ENCODE results near the gene CNNM3. TPM values are rescaled to one million over a fixed set of nuclear protein-coding genes. Genes with fewer than 3 reads are reported as not detected.

Gene CNNM3
- total RNA-seq, 4 donors from 2014 or later, result 3.7 to 10.2 (median 5.5) TPM

DNA sequence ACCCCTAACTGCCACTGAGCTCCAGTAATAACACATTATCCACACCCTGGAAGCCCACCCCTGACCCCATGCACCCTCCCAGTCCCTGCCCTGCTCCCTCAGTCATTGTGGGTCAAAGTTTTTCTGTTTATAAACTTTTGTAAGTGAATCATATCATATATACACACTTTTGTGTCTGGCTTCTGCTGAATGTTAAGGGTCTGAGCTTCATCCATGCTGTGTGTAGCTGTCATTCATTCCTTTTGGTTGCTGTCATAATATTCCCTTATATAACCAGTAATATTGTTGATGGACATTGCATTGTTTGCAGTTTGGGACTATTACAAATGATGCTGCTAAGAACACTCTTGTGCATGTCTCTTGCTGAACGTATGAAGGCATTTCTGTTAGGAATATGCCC lies 40.9 kb upstream of the CNNM3 start:
- H3K27me3 ChIP-seq, result no peaks in the 10 kb centered on the region
- no peak overlapping the region for H3K27ac ChIP-seq
- H3K36me3 ChIP-seq, result no peaks in the 10 kb centered on the region
- no peak overlapping the region for H3K4me3 ChIP-seq
- intact Hi-C loops (cut with DNase I), result no loop called here
- no peak for DNase-seq
- TF ChIP-seq POLR2A (IDR thresholded peaks at IDR 0.05), result no peak
- TF ChIP-seq, protein P1, sequence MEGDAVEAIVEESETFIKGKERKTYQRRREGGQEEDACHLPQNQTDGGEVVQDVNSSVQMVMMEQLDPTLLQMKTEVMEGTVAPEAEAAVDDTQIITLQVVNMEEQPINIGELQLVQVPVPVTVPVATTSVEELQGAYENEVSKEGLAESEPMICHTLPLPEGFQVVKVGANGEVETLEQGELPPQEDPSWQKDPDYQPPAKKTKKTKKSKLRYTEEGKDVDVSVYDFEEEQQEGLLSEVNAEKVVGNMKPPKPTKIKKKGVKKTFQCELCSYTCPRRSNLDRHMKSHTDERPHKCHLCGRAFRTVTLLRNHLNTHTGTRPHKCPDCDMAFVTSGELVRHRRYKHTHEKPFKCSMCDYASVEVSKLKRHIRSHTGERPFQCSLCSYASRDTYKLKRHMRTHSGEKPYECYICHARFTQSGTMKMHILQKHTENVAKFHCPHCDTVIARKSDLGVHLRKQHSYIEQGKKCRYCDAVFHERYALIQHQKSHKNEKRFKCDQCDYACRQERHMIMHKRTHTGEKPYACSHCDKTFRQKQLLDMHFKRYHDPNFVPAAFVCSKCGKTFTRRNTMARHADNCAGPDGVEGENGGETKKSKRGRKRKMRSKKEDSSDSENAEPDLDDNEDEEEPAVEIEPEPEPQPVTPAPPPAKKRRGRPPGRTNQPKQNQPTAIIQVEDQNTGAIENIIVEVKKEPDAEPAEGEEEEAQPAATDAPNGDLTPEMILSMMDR (IDR thresholded peaks at IDR 0.05), result no peak
- H3K4me1 ChIP-seq, result peaks cover 18 to 45% (median 25%) of the 10 kb centered on the region in 3 donors
- 0 to 71% methylated on average over 1 of the region's 1 CpG for WGBS, 2 donors
- H3K9me3 ChIP-seq, result no peaks in the 10 kb centered on the region

DNA sequence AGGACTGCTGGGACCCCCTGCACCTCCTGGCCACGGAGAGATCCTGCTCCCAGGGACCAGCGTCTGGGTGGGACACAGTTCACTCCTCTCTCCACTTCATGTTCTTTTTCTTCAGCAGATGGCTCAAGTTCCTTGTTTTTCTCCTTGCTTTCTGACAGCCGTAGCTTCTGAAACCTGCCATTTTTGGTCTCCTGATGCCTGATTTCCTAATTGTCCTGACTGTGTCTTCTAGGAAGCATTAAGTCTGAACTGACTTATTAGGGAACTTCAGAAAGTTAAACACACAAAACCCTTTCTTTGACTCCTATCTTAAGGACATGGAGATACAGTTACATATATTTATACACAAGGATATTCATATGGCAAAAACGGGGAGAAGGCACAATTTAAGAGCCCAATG lies 32.7 kb upstream of the CNNM3 start:
- Histone ChIP-seq H3K36me3 (no peaks in the 10 kb centered on the region), H3K4me3 (no peak overlapping the region), H3K4me1 (peaks cover 20 to 29% (median 23%) of the 10 kb centered on the region in 3 donors), H3K27me3 (no peaks in the 10 kb centered on the region), H3K27ac (no peak overlapping the region), H3K9me3 (no peaks in the 10 kb centered on the region)
- intact Hi-C loops (cut with DNase I), result no loop called here
- TF ChIP-seq POLR2A (IDR thresholded peaks at IDR 0.05), result no peak
- TF ChIP-seq, protein P1 (IDR thresholded peaks at IDR 0.05), result no peak
- no peak for DNase-seq
- 73 to 83% methylated on average over 4 of the region's 4 CpGs for WGBS, 2 donors

DNA sequence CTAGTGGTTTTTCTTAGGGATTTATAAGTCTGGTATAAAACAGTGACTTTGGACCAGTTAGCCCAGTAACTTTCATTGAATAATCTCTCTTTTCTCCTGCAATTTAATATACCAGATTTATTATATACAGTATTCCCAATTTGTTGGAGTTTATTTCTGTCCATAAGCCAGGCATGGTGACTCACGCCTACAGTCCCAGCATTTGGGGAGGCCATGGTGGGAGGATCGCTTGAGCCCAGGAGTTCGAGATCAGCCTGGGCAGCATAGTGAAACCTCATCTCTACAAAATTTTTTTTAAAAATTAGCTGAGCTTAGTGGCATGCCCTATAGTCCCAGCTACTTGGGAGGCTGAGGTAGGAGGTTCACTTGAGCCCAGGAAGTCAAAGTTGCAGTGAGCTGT lies 28.7 kb upstream of the CNNM3 start:
- Histone ChIP-seq H3K9me3 (no peaks in the 10 kb centered on the region), H3K27ac (peak overlapping the region; percentile 4 to 79 (median 68)), H3K4me3 (no peak overlapping the region), H3K4me1 (peaks cover 23 to 40% (median 28%) of the 10 kb centered on the region in 3 donors), H3K27me3 (no peaks in the 10 kb centered on the region), H3K36me3 (no peaks in the 10 kb centered on the region)
- WGBS, 2 donors, result 79 to 84% methylated on average over 3 of the region's 3 CpGs
- intact Hi-C loops (cut with DNase I), result no loop called here
- no peak for DNase-seq
- TF ChIP-seq, protein P1 (IDR thresholded peaks at IDR 0.05), result no peak
- no peak for TF ChIP-seq POLR2A (IDR thresholded peaks at IDR 0.05)

DNA sequence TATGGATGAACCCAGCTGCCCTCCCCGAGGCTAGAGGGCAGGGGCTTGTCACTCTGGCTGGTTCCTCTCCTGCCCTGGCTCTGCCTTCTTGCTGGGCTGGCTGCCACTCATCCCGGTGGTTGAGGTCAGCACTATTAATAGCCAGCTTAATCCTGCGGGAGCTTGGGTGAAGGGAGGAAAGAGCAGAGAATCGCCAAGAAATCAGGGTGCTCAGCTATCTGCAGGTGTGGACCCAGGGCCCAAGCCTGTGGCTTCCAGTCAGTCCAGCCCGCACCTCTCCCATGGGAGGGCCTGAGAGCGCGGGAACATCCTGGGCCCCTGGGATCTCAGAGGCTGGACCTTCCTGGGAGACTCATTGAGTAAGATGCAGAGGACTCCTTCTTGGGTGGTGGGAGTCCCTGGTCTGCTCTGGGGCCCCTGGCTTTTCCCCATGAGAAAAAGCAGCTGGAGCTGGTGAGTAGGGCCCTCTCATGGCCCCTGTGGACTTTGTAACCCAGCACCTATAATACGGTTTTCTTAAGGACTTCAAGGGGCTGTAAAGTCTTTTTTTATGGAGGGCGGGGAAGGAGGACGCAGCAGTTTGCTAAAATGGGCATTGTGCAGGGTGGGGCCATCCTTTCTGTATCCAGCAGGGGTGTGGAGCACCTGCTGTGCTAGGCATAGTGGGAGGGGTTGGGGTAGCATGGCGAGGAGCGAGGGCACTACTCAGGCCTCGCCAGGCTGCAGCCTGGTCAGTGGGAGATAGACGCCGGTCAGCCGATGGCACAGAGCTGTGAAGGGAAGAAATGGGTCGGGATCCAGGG lies 27.4 kb upstream of the CNNM3 start:
- TF ChIP-seq, protein P1 (IDR thresholded peaks at IDR 0.05), result no peak
- TF ChIP-seq POLR2A (IDR thresholded peaks at IDR 0.05), result no peak
- H3K36me3 ChIP-seq, result no peaks in the 10 kb centered on the region
- 85 to 86% methylated on average over 6 to 9 of the region's 17 CpGs for WGBS, 2 donors
- H3K4me3 ChIP-seq, result no peak overlapping the region
- intact Hi-C loops (cut with DNase I), result no loop called here
- H3K27me3 ChIP-seq, result no peaks in the 10 kb centered on the region
- no peak for DNase-seq
- peak overlapping the region; percentile 49 to 79 (median 68) for H3K27ac ChIP-seq
- H3K9me3 ChIP-seq, result no peaks in the 10 kb centered on the region
- peaks cover 23 to 40% (median 28%) of the 10 kb centered on the region in 3 donors for H3K4me1 ChIP-seq

DNA sequence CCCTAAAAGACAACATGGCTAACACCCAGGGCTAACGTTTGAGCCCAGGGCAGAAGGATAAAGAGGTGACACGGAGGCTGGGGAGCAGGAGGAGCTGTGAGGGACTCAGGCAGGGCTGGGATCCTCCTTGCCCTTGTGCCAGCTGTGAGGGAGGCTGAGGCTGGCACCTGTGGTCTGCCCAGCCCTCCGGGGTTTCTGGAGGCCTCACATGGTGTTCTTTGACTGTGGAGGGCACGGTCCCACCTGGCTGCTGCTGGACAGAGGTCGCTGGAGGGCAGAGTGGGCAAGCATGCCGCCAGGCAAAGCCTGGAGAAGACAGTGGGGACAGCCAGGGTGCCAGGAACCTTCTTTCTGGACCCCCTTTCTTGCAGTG lies 26.8 kb upstream of the CNNM3 start:
- no peaks in the 10 kb centered on the region for H3K36me3 ChIP-seq
- no peaks in the 10 kb centered on the region for H3K9me3 ChIP-seq
- DNase-seq, result no peak
- TF ChIP-seq, protein P1 (IDR thresholded peaks at IDR 0.05), result no peak
- TF ChIP-seq POLR2A (IDR thresholded peaks at IDR 0.05), result no peak
- H3K27me3 ChIP-seq, result no peaks in the 10 kb centered on the region
- no peak overlapping the region for H3K4me3 ChIP-seq
- intact Hi-C loops (cut with DNase I), result no loop called here
- WGBS, 2 donors, result 70 to 75% methylated on average over 3 to 4 of the region's 6 CpGs
- peaks cover 23 to 40% (median 28%) of the 10 kb centered on the region in 3 donors for H3K4me1 ChIP-seq
- H3K27ac ChIP-seq, result peak overlapping the region in 2 of 4 donors; percentile 79
